SK-N-SH treated with all-trans-retinoic acid at 6 μM for 48 hours (cell line): ENCODE data around the gene MPHOSPH8.

Experiments
- ATAC-seq: fragments of 200-7000 bp; cut with Tn5 transposase; 3 replicates; pipeline ENCODE4 v1.9.1; 2020; ENCODE audit warnings: mild to moderate bottlenecking, moderate library complexity
- ARNTL ChIP-seq: fragments of 450-650 bp; formaldehyde crosslinking; IDR thresholded peaks from 2 replicates; pipeline ENCODE4 v1.5.0; 2020; ENCODE audit warnings: low read depth, mild to moderate bottlenecking, moderate library complexity, borderline replicate concordance
- BACH2 ChIP-seq: fragments of 250-450 bp; sonication (Bioruptor Pico); IDR thresholded peaks from 2 replicates; pipeline ENCODE4 v1.9.0; 2021; ENCODE audit warnings: mild to moderate bottlenecking, borderline replicate concordance
- CREB5 ChIP-seq: fragments of 250-450 bp; sonication (Bioruptor Pico); IDR thresholded peaks from 2 replicates; pipeline ENCODE4 v1.5.1; 2020; ENCODE audit warnings: low read depth, mild to moderate bottlenecking, moderate library complexity
- CSDC2 ChIP-seq: fragments of 250-450 bp; sonication (Bioruptor Pico); IDR thresholded peaks from 2 replicates; pipeline ENCODE4 v1.5.0; 2020; ENCODE audit warnings: mild to moderate bottlenecking, moderate library complexity
- CSRNP3 ChIP-seq: fragments of 250-450 bp; sonication (Bioruptor Pico); IDR thresholded peaks from 2 replicates; pipeline ENCODE4 v1.5.1; 2021; ENCODE audit warnings: mild to moderate bottlenecking, moderate library complexity
- ESRRG ChIP-seq: fragments of 250-450 bp; sonication (Bioruptor Pico); IDR thresholded peaks from 2 replicates; pipeline ENCODE4 v1.6.1; 2021; ENCODE audit warnings: mild to moderate bottlenecking
- GLIS3 ChIP-seq: fragments of 250-450 bp; sonication (Bioruptor Pico); IDR thresholded peaks from 2 replicates; pipeline ENCODE4 v1.5.0; 2020; ENCODE audit warnings: mild to moderate bottlenecking, moderate library complexity
- ISL1 ChIP-seq: fragments of 250-450 bp; sonication (Bioruptor Pico); IDR thresholded peaks from 2 replicates; pipeline ENCODE4 v2.1.2; 2022; ENCODE audit warnings: mild to moderate bottlenecking, moderate library complexity
- OSR1 ChIP-seq: fragments of 250-450 bp; sonication (Bioruptor Pico); IDR thresholded peaks from 2 replicates; pipeline ENCODE4 v1.8.0; 2022; ENCODE audit warnings: moderate library complexity, mild to moderate bottlenecking, inconsistent platforms
- PATZ1 ChIP-seq: fragments of 250-450 bp; sonication (Bioruptor Pico); IDR thresholded peaks from 2 replicates; pipeline ENCODE4 v1.8.0; 2020; ENCODE audit warnings: mild to moderate bottlenecking, moderate library complexity, borderline replicate concordance
- POU6F1 ChIP-seq: fragments of 250-450 bp; sonication (Bioruptor Pico); IDR thresholded peaks from 2 replicates; pipeline ENCODE4 v1.8.0; 2021; ENCODE audit warnings: low read depth, mild to moderate bottlenecking, moderate library complexity, borderline replicate concordance
- PPARA ChIP-seq: fragments of 250-450 bp; sonication (Bioruptor Pico); IDR thresholded peaks from 2 replicates; pipeline ENCODE4 v1.5.0; 2020; ENCODE audit warnings: mild to moderate bottlenecking, borderline replicate concordance
- RARB ChIP-seq: fragments of 250-450 bp; sonication (Bioruptor Pico); IDR thresholded peaks from 2 replicates; pipeline ENCODE4 v1.8.0; 2021; ENCODE audit warnings: mild to moderate bottlenecking, moderate library complexity
- SNAI2 ChIP-seq: fragments of 250-450 bp; sonication (Bioruptor Pico); IDR thresholded peaks from 2 replicates; pipeline ENCODE4 v1.5.0; 2020; ENCODE audit warnings: mild to moderate bottlenecking, moderate library complexity
- TCF4 ChIP-seq: fragments of 250-450 bp; sonication (Bioruptor Pico); IDR thresholded peaks from 2 replicates; pipeline ENCODE4 v1.8.0; 2021; ENCODE audit warnings: mild to moderate bottlenecking, moderate library complexity, borderline replicate concordance
- TOX ChIP-seq: fragments of 250-450 bp; sonication (Bioruptor Pico); IDR thresholded peaks from 2 replicates; pipeline ENCODE4 v1.8.0; 2021; ENCODE audit warnings: mild to moderate bottlenecking, moderate library complexity, borderline replicate concordance
- TSHZ2 ChIP-seq: fragments of 250-450 bp; sonication (Bioruptor Pico); IDR thresholded peaks from 2 replicates; pipeline ENCODE4 v1.5.0; 2020; ENCODE audit warnings: mild to moderate bottlenecking, moderate library complexity
- ZC3H10 ChIP-seq: fragments of 250-450 bp; sonication (Bioruptor Pico); IDR thresholded peaks from 2 replicates; pipeline ENCODE4 v1.5.1; 2021; ENCODE audit warnings: mild to moderate bottlenecking, moderate library complexity
- ZFP3 ChIP-seq: fragments of 250-450 bp; sonication (Bioruptor Pico); IDR thresholded peaks from 2 replicates; pipeline ENCODE4 v1.5.0; 2020; ENCODE audit warnings: mild to moderate bottlenecking, moderate library complexity
- ZFP30 ChIP-seq: fragments of 450-650 bp; formaldehyde crosslinking; IDR thresholded peaks from 2 replicates; pipeline ENCODE4 v1.5.0; 2022; ENCODE audit warnings: mild to moderate bottlenecking, moderate library complexity
- ZNF565 ChIP-seq: fragments of 450-650 bp; formaldehyde crosslinking; conservative IDR thresholded peaks from 2 replicates; pipeline ENCODE4 v1.5.0; 2020; ENCODE audit warnings: low read depth, mild to moderate bottlenecking, moderate library complexity
- ZNF70 ChIP-seq: fragments of 450-650 bp; formaldehyde crosslinking; IDR thresholded peaks from 2 replicates; pipeline ENCODE4 v1.5.0; 2020; ENCODE audit warnings: mild to moderate bottlenecking, moderate library complexity
- ZNF8 ChIP-seq: fragments of 450-650 bp; formaldehyde crosslinking; IDR thresholded peaks from 2 replicates; pipeline ENCODE4 v1.5.0; 2020; ENCODE audit warnings: mild to moderate bottlenecking, moderate library complexity

MPHOSPH8 gene

GRCh38 chr13:19643652-19644051, 10.2 kb downstream of the MPHOSPH8 start:
- no peak for ATAC-seq
- TF ChIP-seq ARNTL (CRISPR knock-in tag) (no peak), CSDC2 (no peak)

- no peak for ATAC-seq
- TF ChIP-seq ZFP3 (CRISPR knock-in tag): no peak
- TF ChIP-seq TCF4 (CRISPR knock-in tag): no peak
- no peak for TF ChIP-seq OSR1 (CRISPR knock-in tag)
- TF ChIP-seq BACH2 (CRISPR knock-in tag): no peak
- TF ChIP-seq RARB: no peak
- no peak for TF ChIP-seq ZNF8
- TF ChIP-seq ZNF565 (CRISPR knock-in tag): no peak
- TF ChIP-seq POU6F1 (CRISPR knock-in tag): no peak
- no peak for TF ChIP-seq ZNF70 (CRISPR knock-in tag)
- no peak for TF ChIP-seq GLIS3
- no peak for TF ChIP-seq ESRRG (CRISPR knock-in tag)
- TF ChIP-seq PATZ1 (CRISPR knock-in tag): no peak
- no peak for TF ChIP-seq CSRNP3
- TF ChIP-seq ARNTL (CRISPR knock-in tag): no peak
- no peak for TF ChIP-seq TSHZ2 (CRISPR knock-in tag)
- no peak for TF ChIP-seq SNAI2 (CRISPR knock-in tag)
- TF ChIP-seq CREB5 (CRISPR knock-in tag): no peak
- TF ChIP-seq ZC3H10: no peak
- TF ChIP-seq CSDC2: no peak
Measured at GRCh38 chr13:19645000-19645399, 11.5 kb downstream of the MPHOSPH8 start.

GRCh38 chr13:19646063-19646462, 12.6 kb downstream of the MPHOSPH8 start:
- no peak for ATAC-seq
- TF ChIP-seq TOX (no peak), PATZ1 (CRISPR knock-in tag) (no peak), TCF4 (CRISPR knock-in tag) (no peak), ZFP30 (CRISPR knock-in tag) (no peak), PPARA (CRISPR knock-in tag) (no peak), ZNF565 (CRISPR knock-in tag) (no peak), BACH2 (CRISPR knock-in tag) (no peak), POU6F1 (CRISPR knock-in tag) (no peak), CSRNP3 (no peak), ZC3H10 (no peak), SNAI2 (CRISPR knock-in tag) (no peak), RARB (no peak), ZNF70 (CRISPR knock-in tag) (no peak), ZNF8 (no peak), GLIS3 (no peak), ISL1 (no peak), ESRRG (CRISPR knock-in tag) (no peak), CSDC2 (no peak), OSR1 (CRISPR knock-in tag) (no peak)
